Gastrocnemius medialis (tissue), 4 donors: Measurements from ENCODE around the gene THSD4. TPM values are rescaled to one million over a fixed set of nuclear protein-coding genes. Genes with fewer than 3 reads are reported as not detected.

Source experiments
- ATAC-seq, 2 donors: fragments of 150-250 bp; one replicate each; pipeline ENCODE4 v1.9.1; 2016
- DNase-seq, 2 donors: peaks; one replicate each; pipeline ENCODE4 v3.0.0-alpha.2; 2019
- H3K27ac ChIP-seq, 4 donors: fragments of 200-600 bp; sonication (generic); 1 replicate in 1 of 4; 2 replicates in 3 of 4; pipeline ENCODE4 v1.5.1; 2016 to 2018; ENCODE audit warnings: mild to moderate bottlenecking in 2 of 4, moderate library complexity in 1 of 4
- H3K27me3 ChIP-seq, 3 donors: fragments of 200-600 bp; sonication (generic) in 2 of 3; 1 replicate in 1 of 3; 2 replicates in 2 of 3; pipeline versions ENCODE4 v1.5.1 to v1.6.0; 2016 to 2019; ENCODE audit warnings: mild to moderate bottlenecking in 1 of 3, moderate library complexity in 1 of 3
- H3K36me3 ChIP-seq, 2 donors: fragments of 200-600 bp; sonication (generic) in 1 of 2; one replicate each; pipeline ENCODE4 v1.5.1; 2017 to 2018
- H3K4me1 ChIP-seq, 2 donors: fragments of 200-600 bp; sonication (generic) in 1 of 2; one replicate each; pipeline ENCODE4 v1.5.1; 2016 to 2017; ENCODE audit warnings: mild to moderate bottlenecking in 2 of 2
- H3K4me3 ChIP-seq, 4 donors: fragments of 200-600 bp; sonication (generic) in 3 of 4; 1 replicate in 1 of 4; 2 replicates in 3 of 4; pipeline ENCODE4 v1.5.1; 2016 to 2019; ENCODE audit warnings: mild to moderate bottlenecking in 2 of 4
- H3K9me3 ChIP-seq, 3 donors: fragments of 200-600 bp; sonication (generic) in 2 of 3; 1 replicate in 1 of 3; 2 replicates in 2 of 3; pipeline ENCODE4 v1.5.1; 2016 to 2019
- POLR2A ChIP-seq, 2 donors: fragments of 450-650 bp; IDR thresholded peaks; one replicate each; pipeline ENCODE4 v1.6.1; 2017; ENCODE audit warnings: antibody characterized with exemption in 2 of 2, mild to moderate bottlenecking in 2 of 2, moderate library complexity in 2 of 2
- in situ Hi-C, 4 donors: fragments of 200-750 bp; cut with MboI; loops; one replicate each; pipeline versions ENCODE4 v1.15.0 to v1.8.0; 2017; ENCODE audit warnings: low sequenced_read_pairs in 4 of 4
- intact Hi-C: fragments of 100-400 bp; cut with DNase I; formaldehyde crosslinking; loops from one replicate; pipeline ENCODE4 v1.15.1; 2023; ENCODE audit warnings: low total_unique reads
- total RNA-seq, 4 donors: library from RNA; depleted of rRNA; stranded (reverse); fragments of >200 nt; gene quantifications; one replicate each; pipeline versions ENCODE4 v1.1.0 to v1.2.3, GENCODE V29; 2016
- TF ChIP-seq, protein P1 (sequence below), 5 experiments: fragments of 450-650 bp in 3 of 5; fragments of 200-600 bp in 2 of 5; sonication (generic) in 2 of 5; IDR thresholded peaks in 4 of 5; conservative IDR thresholded peaks in 1 of 5; 1 replicate in 4 of 5; 2 replicates in 1 of 5; pipeline ENCODE4 v1.5.1; 2016 to 2019; ENCODE audit warnings: antibody characterized with exemption in 5 of 5, mild to moderate bottlenecking in 3 of 5, moderate library complexity in 3 of 5

The THSD4 gene
- total RNA-seq, 4 donors from 2014 or later = 0.35 to 3.1 (median 0.60) TPM

DNA sequence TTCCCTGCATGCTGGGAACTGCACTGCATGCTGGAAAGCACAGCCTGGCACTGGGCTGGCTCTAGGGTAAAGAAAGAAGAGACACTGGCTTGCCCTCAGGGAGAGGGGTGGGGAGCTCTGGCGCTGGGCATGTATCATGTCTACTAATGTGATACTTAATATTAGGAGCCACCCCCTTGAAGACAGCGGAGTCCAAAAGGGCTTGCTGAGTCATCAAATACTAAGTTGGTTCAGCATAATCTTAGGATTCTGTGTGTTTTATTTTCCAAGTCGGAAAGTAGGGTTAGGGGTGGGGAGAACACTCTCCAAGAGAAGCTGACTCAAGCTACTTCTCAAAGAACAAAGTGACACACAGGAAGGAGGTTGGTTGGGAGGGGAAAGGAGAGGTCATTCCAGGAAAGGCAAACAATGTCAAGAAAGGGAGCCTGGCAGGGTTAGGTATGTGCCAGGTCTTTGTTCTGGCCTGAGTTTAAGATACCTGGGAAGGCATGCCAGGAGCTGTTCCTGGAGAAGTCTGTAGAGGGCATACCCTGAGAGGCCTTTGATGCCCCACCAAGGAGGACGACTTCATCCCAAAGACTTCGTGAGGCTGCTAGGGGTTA lies 457.3 kb downstream of the THSD4 start:
- Histone ChIP-seq H3K9me3 (no peaks in the 10 kb centered on the region), H3K4me3 (no peak overlapping the region), H3K36me3 (no peaks in the 10 kb centered on the region), H3K27ac (no peak overlapping the region), H3K4me1 (peaks cover 14% of the 10 kb centered on the region in 2 donors), H3K27me3 (no peaks in the 10 kb centered on the region)
- intact Hi-C loops = no loop called here
- TF ChIP-seq, protein P1, sequence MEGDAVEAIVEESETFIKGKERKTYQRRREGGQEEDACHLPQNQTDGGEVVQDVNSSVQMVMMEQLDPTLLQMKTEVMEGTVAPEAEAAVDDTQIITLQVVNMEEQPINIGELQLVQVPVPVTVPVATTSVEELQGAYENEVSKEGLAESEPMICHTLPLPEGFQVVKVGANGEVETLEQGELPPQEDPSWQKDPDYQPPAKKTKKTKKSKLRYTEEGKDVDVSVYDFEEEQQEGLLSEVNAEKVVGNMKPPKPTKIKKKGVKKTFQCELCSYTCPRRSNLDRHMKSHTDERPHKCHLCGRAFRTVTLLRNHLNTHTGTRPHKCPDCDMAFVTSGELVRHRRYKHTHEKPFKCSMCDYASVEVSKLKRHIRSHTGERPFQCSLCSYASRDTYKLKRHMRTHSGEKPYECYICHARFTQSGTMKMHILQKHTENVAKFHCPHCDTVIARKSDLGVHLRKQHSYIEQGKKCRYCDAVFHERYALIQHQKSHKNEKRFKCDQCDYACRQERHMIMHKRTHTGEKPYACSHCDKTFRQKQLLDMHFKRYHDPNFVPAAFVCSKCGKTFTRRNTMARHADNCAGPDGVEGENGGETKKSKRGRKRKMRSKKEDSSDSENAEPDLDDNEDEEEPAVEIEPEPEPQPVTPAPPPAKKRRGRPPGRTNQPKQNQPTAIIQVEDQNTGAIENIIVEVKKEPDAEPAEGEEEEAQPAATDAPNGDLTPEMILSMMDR (IDR thresholded peaks at IDR 0.05 in 4 of 5, conservative IDR thresholded peaks at IDR 0.05 in 1 of 5) = no peak
- no peak for TF ChIP-seq POLR2A (IDR thresholded peaks at IDR 0.05)
- in situ Hi-C loops = loop anchor here in 1 of 4 donors (10.0 to 25.0 kb wide), 2 partner anchors 162 to 590 kb away; no protein-coding TSS in a partner anchor
- no peak for DNase-seq
- no peak for ATAC-seq

DNA sequence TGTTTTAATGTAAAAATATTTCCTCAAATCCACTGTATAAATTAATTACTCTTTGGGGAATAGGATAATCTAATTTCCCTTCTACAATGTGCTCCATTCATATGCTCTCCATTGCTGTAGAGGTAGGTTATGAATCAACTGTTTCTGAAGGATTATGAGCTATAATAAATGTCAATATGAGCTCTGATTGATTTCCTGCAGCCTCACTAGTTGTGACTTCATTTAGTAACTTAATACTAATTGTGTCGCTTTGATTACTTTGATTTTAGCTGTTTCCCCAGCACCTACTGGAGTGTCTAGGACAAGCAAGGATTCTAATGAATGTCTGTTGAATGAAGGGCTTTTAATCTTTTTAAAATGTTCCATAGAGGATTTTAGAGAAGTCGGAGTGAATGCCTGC lies 458.3 kb downstream of the THSD4 start:
- DNase-seq = no peak
- H3K27ac ChIP-seq = no peak overlapping the region
- intact Hi-C loops = no loop called here
- in situ Hi-C loops = loop anchor here in 1 of 4 donors (10.0 to 25.0 kb wide), 2 partner anchors 161 to 589 kb away; no protein-coding TSS in a partner anchor
- no peaks in the 10 kb centered on the region for H3K27me3 ChIP-seq
- no peak for ATAC-seq
- peaks cover 14% of the 10 kb centered on the region in 2 donors for H3K4me1 ChIP-seq
- TF ChIP-seq, protein P1 (IDR thresholded peaks at IDR 0.05 in 4 of 5, conservative IDR thresholded peaks at IDR 0.05 in 1 of 5) = no peak
- TF ChIP-seq POLR2A (IDR thresholded peaks at IDR 0.05) = no peak
- no peaks in the 10 kb centered on the region for H3K9me3 ChIP-seq
- no peak overlapping the region for H3K4me3 ChIP-seq
- H3K36me3 ChIP-seq = no peaks in the 10 kb centered on the region

GRCh38 chr15:71575474-71576045 lies 460.3 kb downstream of the THSD4 start:
- TF ChIP-seq, protein P1 (IDR thresholded peaks at IDR 0.05 in 4 of 5, conservative IDR thresholded peaks at IDR 0.05 in 1 of 5) = peak; percentile 27 to 46 (median 39)
- no peak for TF ChIP-seq POLR2A (IDR thresholded peaks at IDR 0.05)
- DNase-seq = no peak
- in situ Hi-C loops (loop anchor here in 1 of 4 donors (10.0 kb wide), 1 partner anchor 159 kb away; no protein-coding TSS in a partner anchor), intact Hi-C loops (loop anchor here (1.0 kb wide), 2 partner anchors 76 to 155 kb away; no protein-coding TSS in a partner anchor)
- Histone ChIP-seq H3K27me3 (no peaks in the 10 kb centered on the region), H3K36me3 (no peaks in the 10 kb centered on the region), H3K9me3 (no peaks in the 10 kb centered on the region), H3K4me1 (peaks cover 14% of the 10 kb centered on the region in 2 donors), H3K4me3 (no peak overlapping the region), H3K27ac (no peak overlapping the region)
- ATAC-seq = no peak

- Histone ChIP-seq H3K27ac (no peak overlapping the region), H3K27me3 (no peaks in the 10 kb centered on the region), H3K4me1 (peaks cover 4 to 9% of the 10 kb centered on the region in 2 donors), H3K4me3 (no peak overlapping the region), H3K36me3 (no peaks in the 10 kb centered on the region), H3K9me3 (no peaks in the 10 kb centered on the region)
- TF ChIP-seq, protein P1 (IDR thresholded peaks at IDR 0.05 in 4 of 5, conservative IDR thresholded peaks at IDR 0.05 in 1 of 5) = no peak
- no peak for TF ChIP-seq POLR2A (IDR thresholded peaks at IDR 0.05)
- intact Hi-C loops = no loop called here
- DNase-seq (no peak), ATAC-seq (no peak)
- in situ Hi-C loops = loop anchor here in 1 of 4 donors (10.0 kb wide), 1 partner anchor 158 kb away; no protein-coding TSS in a partner anchor
These were observed 461.8 kb downstream of the THSD4 start for GRCh38 chr15:71577071-71577470.
